Trophoblast cell (in vitro differentiated cells and primary cell): ENCODE results near the gene NOP16.
A peak's percentile ranks its signal among the peaks of the same experiment; 100 is the strongest.

Experiments
- DNase-seq, 2 donors: peaks; one replicate each; pipeline ENCODE4 v3.0.0-alpha.2; 2016
- H2AFZ ChIP-seq: 2 replicates; pipeline ENCODE4 v1.6.1; 2013; ENCODE audit warnings: low read length, moderate library complexity, mild to moderate bottlenecking; ENCODE audit not compliant: insufficient read depth, poor library complexity
- H2AK5ac ChIP-seq: 2 replicates; pipeline ENCODE4 v1.6.1; 2013; ENCODE audit warnings: mild to moderate bottlenecking, low read length
- H2BK120ac ChIP-seq: 2 replicates; pipeline ENCODE4 v1.6.1; 2013; ENCODE audit warnings: low read length, mild to moderate bottlenecking, moderate library complexity; ENCODE audit not compliant: insufficient read depth, poor library complexity
- H2BK12ac ChIP-seq: 2 replicates; pipeline ENCODE4 v1.6.1; 2013; ENCODE audit warnings: mild to moderate bottlenecking, low read length, moderate library complexity
- H2BK5ac ChIP-seq: 2 replicates; pipeline ENCODE4 v1.6.1; 2013; ENCODE audit warnings: low read length, low read depth, moderate library complexity, mild to moderate bottlenecking; ENCODE audit not compliant: poor library complexity
- H3K14ac ChIP-seq: 2 replicates; pipeline ENCODE4 v1.6.1; 2013; ENCODE audit warnings: mild to moderate bottlenecking, low read length
- H3K18ac ChIP-seq: 2 replicates; pipeline ENCODE4 v1.6.1; 2013; ENCODE audit warnings: mild to moderate bottlenecking, low read length
- H3K23ac ChIP-seq: 2 replicates; pipeline ENCODE4 v1.6.1; 2013; ENCODE audit warnings: low read length
- H3K27ac ChIP-seq: 2 replicates; pipeline ENCODE4 v1.5.1; 2013; ENCODE audit warnings: low read depth, mild to moderate bottlenecking, inconsistent platforms, low read length, moderate library complexity
- H3K27me3 ChIP-seq: 2 replicates; pipeline ENCODE4 v1.6.1; 2013; ENCODE audit warnings: inconsistent platforms, mild to moderate bottlenecking, low read length, moderate library complexity; ENCODE audit not compliant: insufficient read depth
- H3K36me3 ChIP-seq, 2 experiments: 1 replicate in 1 of 2; 2 replicates in 1 of 2; pipeline ENCODE4 v1.6.1; 2013; ENCODE audit warnings: low read length in 2 of 2, mild to moderate bottlenecking in 2 of 2, moderate library complexity in 1 of 2; ENCODE audit not compliant: insufficient read depth in 2 of 2, control insufficient read depth in 1 of 2
- H3K4ac ChIP-seq: 2 replicates; pipeline ENCODE4 v1.6.1; 2013; ENCODE audit warnings: low read depth, mild to moderate bottlenecking, low read length, moderate library complexity
- H3K4me1 ChIP-seq, 2 experiments: 1 replicate in 1 of 2; 2 replicates in 1 of 2; pipeline ENCODE4 v1.6.1; 2013; ENCODE audit warnings: low read length in 2 of 2, mild to moderate bottlenecking in 2 of 2, moderate library complexity in 1 of 2; ENCODE audit not compliant: insufficient read depth in 2 of 2, control insufficient read depth in 1 of 2
- H3K4me2 ChIP-seq: 2 replicates; pipeline ENCODE4 v1.6.1; 2013; ENCODE audit warnings: inconsistent platforms, mild to moderate bottlenecking, low read length, moderate library complexity
- H3K4me3 ChIP-seq: 2 replicates; pipeline ENCODE4 v1.5.1; 2013; ENCODE audit warnings: mild to moderate bottlenecking, low read depth, low read length, inconsistent platforms
- H3K79me1 ChIP-seq: one replicate; pipeline ENCODE4 v1.6.1; 2013; ENCODE audit warnings: low read length
- H3K79me2 ChIP-seq: 2 replicates; pipeline ENCODE4 v1.6.1; 2013; ENCODE audit warnings: low read length, mild to moderate bottlenecking; ENCODE audit not compliant: control insufficient read depth, insufficient read depth, poor library complexity
- H3K9ac ChIP-seq: 2 replicates; pipeline ENCODE4 v1.6.1; 2013; ENCODE audit warnings: mild to moderate bottlenecking, low read length
- H3K9me3 ChIP-seq: 2 replicates; pipeline ENCODE4 v1.6.1; 2013; ENCODE audit warnings: low read depth, mild to moderate bottlenecking, control low read depth, inconsistent platforms, low read length; ENCODE audit not compliant: insufficient read depth
- H4K12ac ChIP-seq: 2 replicates; pipeline ENCODE4 v1.6.1; 2013; ENCODE audit warnings: low read depth, mild to moderate bottlenecking, low read length, moderate library complexity
- H4K8ac ChIP-seq: 2 replicates; pipeline ENCODE4 v1.6.1; 2013; ENCODE audit warnings: low read depth, mild to moderate bottlenecking, low read length, moderate library complexity
- H4K91ac ChIP-seq: one replicate; pipeline ENCODE4 v1.6.1; 2013; ENCODE audit warnings: low read depth, mild to moderate bottlenecking, low read length, moderate library complexity
- WGBS: extraction: QIAGEN DNeasy Blood & Tissue Kit; methylation state at CpG from one replicate; pipeline ENCODE4 v1.1.7; 2013; ENCODE audit warnings: missing lambda C conversion rate; ENCODE audit not compliant: insufficient read length, insufficient coverage; ENCODE audit errors: extremely low coverage; 5-methylcytosine and 5-hydroxymethylcytosine counted together

NOP16 gene

GRCh38 chr5:176392526-176392925 is 4.1 kb upstream of the NOP16 start:
- Histone ChIP-seq H3K79me2 (peaks cover 11% of the 10 kb centered on the region), H2BK120ac (no peak overlapping the region), H3K23ac (no peak overlapping the region), H3K4ac (no peak overlapping the region), H3K14ac (no peak overlapping the region), H2BK5ac (no peak overlapping the region), H3K4me3 (no peak overlapping the region), H3K4me2 (no peak overlapping the region), H2AFZ (no peak overlapping the region), H2AK5ac (no peak overlapping the region), H3K79me1 (peaks cover 11% of the 10 kb centered on the region), H3K9ac (no peak overlapping the region), H4K8ac (no peak overlapping the region), H3K4me1 (peaks cover 5 to 12% of the 10 kb centered on the region in 2 experiments), H3K36me3 (peaks cover 37 to 52% of the 10 kb centered on the region in 2 experiments), H4K12ac (no peak overlapping the region), H4K91ac (no peak overlapping the region), H3K9me3 (no peaks in the 10 kb centered on the region), H3K27me3 (no peaks in the 10 kb centered on the region), H2BK12ac (no peak overlapping the region), H3K27ac (no peak overlapping the region), H3K18ac (no peak overlapping the region)
- DNase-seq: no peak
- WGBS: no CpG with 5 or more reads among the region's 11 CpGs

DNA sequence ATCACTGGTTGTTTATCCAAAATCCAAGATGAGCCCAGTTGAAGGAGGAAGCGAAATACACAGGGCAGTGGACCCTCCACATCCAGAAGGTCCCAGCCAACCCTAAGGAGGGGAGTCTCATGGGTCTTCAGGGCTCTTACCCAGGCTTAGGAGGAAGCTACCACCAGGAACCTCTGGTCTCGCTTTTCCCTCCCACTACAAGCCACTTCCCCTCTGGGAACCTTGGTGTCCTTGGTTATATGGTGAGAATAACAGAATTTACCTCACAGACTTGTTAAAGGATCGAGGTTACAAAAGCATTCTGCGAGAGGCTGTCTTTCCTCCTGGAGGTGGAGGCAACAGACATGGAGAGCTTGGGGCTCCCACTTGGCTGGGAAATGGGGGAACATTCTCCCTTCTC is 3.6 kb upstream of the NOP16 start:
- Histone ChIP-seq H2BK5ac (no peak overlapping the region), H3K18ac (no peak overlapping the region), H2BK12ac (no peak overlapping the region), H4K8ac (no peak overlapping the region), H3K4me3 (no peak overlapping the region), H3K4me2 (no peak overlapping the region), H3K79me1 (peaks cover 11% of the 10 kb centered on the region), H3K27ac (no peak overlapping the region), H3K36me3 (peaks cover 34 to 48% of the 10 kb centered on the region in 2 experiments), H4K91ac (no peak overlapping the region), H3K23ac (no peak overlapping the region), H2AK5ac (no peak overlapping the region), H3K79me2 (peaks cover 11% of the 10 kb centered on the region), H3K4me1 (peaks cover 5 to 15% of the 10 kb centered on the region in 2 experiments), H3K4ac (no peak overlapping the region), H3K9me3 (no peaks in the 10 kb centered on the region), H4K12ac (no peak overlapping the region), H2AFZ (no peak overlapping the region), H2BK120ac (no peak overlapping the region), H3K27me3 (no peaks in the 10 kb centered on the region), H3K14ac (no peak overlapping the region), H3K9ac (no peak overlapping the region)
- no CpG with 5 or more reads among the region's 4 CpGs for WGBS
- no peak for DNase-seq

DNA sequence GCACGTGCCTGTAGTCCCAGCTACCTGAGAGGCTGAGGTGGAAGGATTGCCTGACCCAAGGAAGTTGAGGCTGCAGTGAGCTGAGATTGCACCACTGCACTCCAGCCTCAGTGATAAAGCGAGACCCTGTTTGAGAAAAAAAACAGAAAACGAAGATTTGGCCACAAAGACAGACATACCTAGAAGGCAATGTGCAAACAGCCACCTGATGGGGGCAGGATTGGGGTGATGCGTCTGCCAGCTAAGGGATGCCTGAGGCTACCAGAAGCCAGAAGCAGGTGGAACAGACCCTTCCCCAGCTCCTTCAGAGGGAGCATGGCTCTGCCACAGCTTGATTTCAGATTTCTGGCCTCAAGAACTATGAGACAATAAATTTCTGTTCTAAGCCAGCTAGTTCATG is 3.1 kb upstream of the NOP16 start:
- no peaks in the 10 kb centered on the region for H3K27me3 ChIP-seq
- H3K9me3 ChIP-seq: no peaks in the 10 kb centered on the region
- H3K4me2 ChIP-seq: no peak overlapping the region
- H4K8ac ChIP-seq: no peak overlapping the region
- no peak overlapping the region for H2AK5ac ChIP-seq
- H3K4me1 ChIP-seq: peaks cover 0 to 10% of the 10 kb centered on the region in 2 experiments
- peaks cover 31 to 46% of the 10 kb centered on the region in 2 experiments for H3K36me3 ChIP-seq
- no peak overlapping the region for H2BK12ac ChIP-seq
- no peak overlapping the region for H3K9ac ChIP-seq
- no peak for DNase-seq
- no peak overlapping the region for H2BK120ac ChIP-seq
- no peak overlapping the region for H3K14ac ChIP-seq
- H3K4ac ChIP-seq: no peak overlapping the region
- H2AFZ ChIP-seq: no peak overlapping the region
- peaks cover 9% of the 10 kb centered on the region for H3K79me1 ChIP-seq
- H3K4me3 ChIP-seq: no peak overlapping the region
- WGBS: no CpG with 5 or more reads among the region's 4 CpGs
- no peak overlapping the region for H3K27ac ChIP-seq
- no peak overlapping the region for H3K23ac ChIP-seq
- no peak overlapping the region for H4K91ac ChIP-seq
- no peak overlapping the region for H4K12ac ChIP-seq
- H2BK5ac ChIP-seq: no peak overlapping the region
- H3K18ac ChIP-seq: no peak overlapping the region
- peaks cover 11% of the 10 kb centered on the region for H3K79me2 ChIP-seq

GRCh38 chr5:176389135-176390123 is 1.0 kb upstream of the NOP16 start:
- peak overlapping the region; percentile 96 for H4K8ac ChIP-seq
- peak overlapping the region; percentile 88 for H3K18ac ChIP-seq
- H3K9me3 ChIP-seq: no peaks in the 10 kb centered on the region
- peak overlapping the region; percentile 68 for H3K4ac ChIP-seq
- H2AK5ac ChIP-seq: peak overlapping the region; percentile 92
- peak overlapping the region; percentile 95 for H4K91ac ChIP-seq
- peak overlapping the region; percentile 96 for H3K14ac ChIP-seq
- H3K4me3 ChIP-seq: peak overlapping the region; percentile 79
- WGBS: no CpG with 5 or more reads among the region's 41 CpGs
- peak overlapping the region; percentile 83 for H2AFZ ChIP-seq
- H3K27me3 ChIP-seq: no peaks in the 10 kb centered on the region
- H3K4me2 ChIP-seq: peak overlapping the region; percentile 86
- peak overlapping the region; percentile 96 for H3K27ac ChIP-seq
- peak overlapping the region; percentile 91 for H3K9ac ChIP-seq
- H2BK120ac ChIP-seq: peak overlapping the region; percentile 92
- peaks cover 31 to 47% of the 10 kb centered on the region in 2 experiments for H3K36me3 ChIP-seq
- no peak overlapping the region for H3K23ac ChIP-seq
- peaks cover 0 to 7% of the 10 kb centered on the region in 2 experiments for H3K4me1 ChIP-seq
- H2BK12ac ChIP-seq: no peak overlapping the region
- DNase-seq: no peak
- H4K12ac ChIP-seq: peak overlapping the region; percentile 97
- H2BK5ac ChIP-seq: peak overlapping the region; percentile 94
- H3K79me2 ChIP-seq: peaks cover 11% of the 10 kb centered on the region
- H3K79me1 ChIP-seq: peaks cover 9% of the 10 kb centered on the region
